HG03520 (cell line): Measurements from ENCODE around the gene PLEKHA6.

Experiments
- ATAC-seq: cut with Tn5 transposase; IDR thresholded peaks from one replicate; pipeline ENCODE4 v1.9.1; 2021; ENCODE audit warnings: mild to moderate bottlenecking, moderate library complexity; ENCODE audit not compliant: unreplicated experiment

Gene PLEKHA6

DNA sequence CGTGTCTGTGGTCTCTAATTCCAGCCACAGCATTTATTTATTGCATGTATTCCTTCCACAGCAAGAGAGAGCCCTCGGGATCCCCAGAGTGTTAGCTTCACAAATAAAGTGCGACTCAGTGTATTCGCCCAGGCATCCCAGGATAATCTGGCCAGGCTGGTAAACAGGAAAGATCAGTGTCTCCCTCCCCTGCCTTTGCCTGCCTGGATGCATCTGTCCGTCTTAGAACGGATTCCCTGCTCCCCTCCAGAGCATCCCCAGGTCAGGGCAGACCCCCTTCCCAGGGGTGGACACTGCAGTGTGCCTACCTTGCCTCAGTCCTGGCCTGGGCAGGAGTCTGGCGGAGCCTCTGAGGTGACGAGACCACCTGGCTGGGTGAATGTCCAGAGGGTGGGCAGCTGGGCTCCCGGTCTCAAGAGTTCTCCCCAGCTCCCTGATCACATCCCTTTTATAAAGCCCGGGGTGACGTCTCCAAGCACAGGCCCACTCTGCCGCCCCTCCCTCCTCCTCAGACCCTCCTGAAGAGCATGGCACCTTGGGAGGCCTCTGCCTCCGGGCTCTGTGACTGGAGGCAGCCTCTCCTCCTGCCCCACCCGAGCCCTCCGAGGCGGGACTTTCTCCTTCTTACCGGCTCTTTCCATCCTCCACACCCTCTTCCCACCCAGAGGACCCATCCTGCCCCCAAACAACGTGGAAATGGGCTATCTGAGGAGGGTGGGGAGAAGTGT is 163.5 kb downstream of the PLEKHA6 start, which contains the start of gene KISS1:
Gene KISS1, minus strand, starts transcription at position 424 of the 728 bp plus-strand sequence. CDS start 3,615 bp downstream, outside the sequence.
- no peak for ATAC-seq

DNA sequence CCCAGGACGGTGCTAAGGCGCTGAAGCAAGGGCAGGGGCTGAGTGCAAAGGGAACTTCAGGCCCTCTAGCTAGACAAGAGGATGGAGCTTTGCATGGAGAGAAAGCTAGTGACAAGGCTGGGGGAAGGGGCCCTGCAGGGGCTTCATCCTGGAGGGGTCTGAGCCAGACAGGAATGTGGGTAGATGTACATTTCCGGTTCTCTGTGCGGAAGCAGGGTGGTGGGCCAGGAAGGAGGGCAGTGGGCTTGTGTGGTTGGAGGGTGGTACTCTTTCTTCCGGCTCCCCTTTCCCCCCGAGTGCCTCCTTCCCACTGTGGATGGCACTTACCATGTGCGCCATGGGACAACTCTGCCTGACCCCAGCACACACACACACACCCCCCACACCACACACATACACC is 165.0 kb downstream of the PLEKHA6 start:
- ATAC-seq = no peak

DNA sequence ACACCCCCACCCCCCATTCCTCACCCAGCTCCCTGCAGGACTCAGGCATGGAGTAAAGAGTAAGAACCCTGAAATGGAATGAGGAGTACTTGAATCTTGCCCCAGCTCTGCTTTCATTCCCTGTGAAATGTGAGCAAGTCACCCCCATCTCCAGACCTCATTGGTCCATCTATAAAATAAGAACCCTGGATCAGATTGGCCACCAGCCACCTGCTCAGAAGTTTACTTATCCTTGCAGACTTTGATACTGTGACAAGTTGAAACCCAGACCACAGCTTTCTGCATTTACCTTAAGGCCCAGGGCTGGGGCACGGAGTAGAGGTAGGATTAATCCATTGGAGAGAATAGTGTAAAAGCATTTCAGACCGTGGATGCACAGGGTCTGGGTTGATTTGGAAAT is 165.6 kb downstream of the PLEKHA6 start:
- ATAC-seq = no peak

DNA sequence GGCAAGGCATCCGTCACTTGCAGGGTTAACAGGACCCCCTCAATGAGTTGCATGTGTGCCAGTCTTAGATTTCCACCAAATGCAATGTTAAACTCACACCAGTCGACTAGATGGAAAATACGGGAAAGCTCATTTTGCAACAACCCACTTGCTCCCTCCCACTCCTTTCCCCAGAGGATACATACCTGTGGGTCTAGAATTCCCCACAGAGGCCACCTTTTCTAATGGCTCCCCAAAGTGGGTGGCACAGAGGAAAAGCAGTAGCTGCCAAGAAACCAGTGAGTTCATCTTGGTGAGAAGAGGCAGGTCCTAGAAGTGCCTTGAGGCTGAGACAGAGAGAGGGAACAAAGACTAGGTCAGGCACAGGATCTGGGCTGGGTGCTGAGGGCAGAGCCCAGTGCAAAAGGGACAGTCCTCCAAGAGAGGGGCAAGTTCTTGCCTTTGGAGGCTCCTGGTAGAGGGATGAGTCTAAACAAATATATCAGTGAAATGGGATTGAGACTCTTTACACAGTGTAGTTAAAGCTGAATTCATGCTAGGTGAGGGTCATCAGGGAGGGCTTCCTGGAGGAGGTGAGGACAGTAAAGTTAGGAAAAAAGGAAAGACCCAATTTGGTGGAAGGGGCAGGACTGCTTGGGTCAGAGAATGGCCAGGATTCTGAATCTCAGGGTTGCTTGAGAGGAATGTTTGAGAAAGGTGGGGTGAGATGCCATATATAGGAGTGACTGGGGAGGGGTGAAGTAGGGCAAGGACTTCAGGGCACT is 167.0 kb downstream of the PLEKHA6 start:
- ATAC-seq = no peak

DNA sequence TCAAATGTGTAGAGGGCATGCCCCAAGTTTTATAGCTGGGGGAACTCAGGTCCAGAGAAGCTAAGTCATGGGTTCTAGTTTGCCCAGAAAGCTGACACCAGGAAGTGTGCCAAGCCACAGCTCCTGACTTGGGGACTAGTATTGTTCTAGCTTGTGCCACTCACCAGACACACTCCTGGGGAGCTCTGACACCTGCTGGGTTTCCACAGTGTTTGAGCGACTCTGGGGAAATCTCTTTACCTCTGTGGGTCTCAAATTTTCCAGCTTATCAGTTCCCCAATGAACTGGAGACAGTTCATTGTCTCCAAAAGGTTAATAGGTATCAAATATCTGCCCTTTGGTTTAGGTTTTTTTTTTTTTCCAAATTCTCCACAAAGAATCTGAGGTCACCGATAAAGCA is 167.7 kb downstream of the PLEKHA6 start:
- no peak for ATAC-seq

DNA sequence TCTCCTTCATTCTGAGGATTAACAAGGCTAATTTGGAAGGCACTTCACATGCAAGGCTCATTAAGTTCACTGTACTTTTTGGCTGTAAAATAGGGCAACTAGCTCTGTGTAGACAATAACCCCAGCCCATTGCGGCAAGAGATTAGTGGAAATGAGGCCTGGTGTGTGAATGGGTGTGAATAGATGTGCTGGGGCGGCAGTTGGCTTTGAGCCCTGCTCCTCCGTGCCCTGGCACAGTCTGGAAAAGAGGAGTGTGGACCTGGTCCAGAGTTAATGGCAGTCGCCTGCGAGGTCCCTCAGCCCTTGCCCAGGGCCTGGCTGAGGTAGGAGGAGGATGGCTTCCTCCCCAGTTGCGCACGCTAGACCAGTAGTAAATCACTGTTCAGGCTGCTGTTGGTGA is 168.3 kb downstream of the PLEKHA6 start:
- ATAC-seq = no peak

DNA sequence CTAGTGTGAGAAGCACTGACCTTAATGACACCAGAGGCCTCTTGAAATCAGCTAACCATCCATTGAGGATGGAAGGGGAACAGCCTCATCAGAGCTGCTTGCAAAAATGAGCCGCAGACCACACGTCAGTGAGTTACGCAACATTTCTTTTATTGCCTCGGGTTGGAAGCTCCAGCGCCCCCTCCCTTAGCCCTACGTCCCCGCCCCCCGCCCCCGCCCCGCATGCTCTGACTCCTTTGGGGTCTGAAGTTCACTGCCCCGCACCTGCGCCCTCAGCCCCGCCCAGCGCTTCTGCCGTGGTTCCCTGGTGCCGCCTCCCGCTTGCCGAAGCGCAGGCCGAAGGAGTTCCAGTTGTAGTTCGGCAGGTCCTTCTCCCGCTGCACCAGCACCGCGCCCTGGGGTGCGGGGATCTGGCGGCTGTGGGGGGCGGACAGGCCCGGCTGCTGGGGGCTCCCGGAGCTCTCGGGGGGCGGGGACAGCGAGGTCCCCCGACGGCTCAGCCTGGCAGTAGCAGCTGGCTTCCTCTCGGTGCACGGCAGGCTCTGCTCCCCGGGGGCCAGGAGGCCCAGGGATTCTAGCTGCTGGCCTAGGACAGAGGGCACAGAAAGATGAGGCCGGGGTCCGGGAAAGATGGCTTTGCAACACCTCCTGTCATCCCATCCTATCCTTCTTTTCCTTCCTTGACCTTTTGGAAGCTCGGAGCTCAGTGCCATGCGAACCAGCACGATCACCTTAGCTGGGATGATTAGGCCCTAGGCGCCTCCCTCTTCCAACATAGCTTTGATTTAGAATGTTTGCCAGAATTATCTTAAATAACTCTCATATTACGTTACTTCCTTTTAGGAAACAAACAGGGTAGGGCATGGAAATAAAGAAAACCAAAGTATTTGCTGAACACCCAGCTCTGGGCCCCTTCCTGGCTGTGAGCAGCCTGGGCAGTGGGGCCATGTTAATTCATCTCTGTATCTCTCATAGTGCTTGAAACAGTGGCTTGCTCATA is 169.2 kb downstream of the PLEKHA6 start:
- no peak for ATAC-seq

DNA sequence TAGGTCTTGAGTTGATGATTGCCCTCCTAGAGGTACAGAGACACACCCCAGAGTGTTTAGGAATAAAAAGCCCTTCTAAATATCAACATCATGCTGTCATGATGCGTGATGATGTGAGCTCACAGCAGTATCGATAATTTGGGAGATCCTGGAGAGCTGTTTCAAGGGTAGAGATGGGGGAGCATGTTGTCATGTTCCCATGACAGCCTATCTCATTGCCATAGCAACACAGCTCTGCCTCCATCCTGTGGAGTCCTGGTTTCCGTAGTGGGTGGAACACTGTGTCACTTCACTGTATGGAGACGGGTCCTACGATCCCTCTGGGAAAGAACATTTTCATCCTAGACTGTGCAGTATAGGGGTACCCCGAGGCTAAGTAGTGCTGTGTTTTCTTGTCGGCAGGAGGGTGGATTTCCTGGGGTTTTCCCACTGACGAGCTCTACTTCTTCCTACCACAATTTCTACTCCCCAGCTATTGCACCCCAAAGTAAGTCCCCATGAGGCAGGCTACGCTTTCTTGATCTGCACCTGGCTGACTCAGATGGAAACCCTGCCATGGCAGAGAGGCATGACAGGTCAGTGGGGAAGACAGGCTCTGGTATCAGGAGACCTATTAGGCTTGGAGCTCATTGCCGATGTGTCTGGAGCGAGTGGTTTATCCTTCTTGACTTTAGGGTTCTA is 170.6 kb downstream of the PLEKHA6 start:
- ATAC-seq = no peak

DNA sequence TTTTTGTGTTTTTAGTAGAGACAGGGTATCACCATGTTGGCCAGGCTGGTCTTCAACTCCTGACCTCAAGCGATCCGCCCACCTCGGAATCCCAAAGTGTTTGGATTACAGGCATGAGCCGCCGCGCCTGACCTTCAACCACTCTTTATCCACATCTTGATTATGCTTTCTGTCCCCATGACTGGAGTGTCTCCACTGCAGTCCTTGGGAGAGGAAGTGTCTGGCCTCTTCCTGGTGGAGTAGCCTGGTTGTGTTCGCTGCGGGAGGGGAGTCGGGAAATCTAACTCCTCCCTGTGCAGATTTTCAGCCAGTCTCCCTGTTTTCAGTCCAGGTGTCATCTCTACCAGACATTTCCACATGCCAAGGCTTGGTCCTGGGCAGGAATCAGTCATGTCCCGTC is 173.1 kb downstream of the PLEKHA6 start:
- ATAC-seq = no peak

DNA sequence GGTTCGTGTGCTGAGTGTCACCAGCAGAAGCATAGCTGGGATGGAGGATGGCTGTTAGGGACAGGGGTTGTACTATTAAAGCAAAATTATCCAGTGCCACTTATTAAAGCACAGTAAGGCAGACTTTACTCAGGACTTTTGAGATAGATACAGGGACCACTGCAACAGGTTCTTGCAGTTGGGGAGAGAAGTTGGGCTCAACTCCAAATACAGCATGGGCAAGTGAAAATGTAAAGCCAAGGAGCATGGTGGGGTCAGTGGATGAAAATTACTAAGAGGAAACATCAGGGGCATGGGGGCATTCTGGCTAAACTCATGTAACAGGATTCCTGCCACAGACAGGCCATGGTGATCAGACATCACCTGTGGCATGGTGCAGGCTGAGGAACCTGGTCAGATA is 178.6 kb downstream of the PLEKHA6 start:
- ATAC-seq = no peak

DNA sequence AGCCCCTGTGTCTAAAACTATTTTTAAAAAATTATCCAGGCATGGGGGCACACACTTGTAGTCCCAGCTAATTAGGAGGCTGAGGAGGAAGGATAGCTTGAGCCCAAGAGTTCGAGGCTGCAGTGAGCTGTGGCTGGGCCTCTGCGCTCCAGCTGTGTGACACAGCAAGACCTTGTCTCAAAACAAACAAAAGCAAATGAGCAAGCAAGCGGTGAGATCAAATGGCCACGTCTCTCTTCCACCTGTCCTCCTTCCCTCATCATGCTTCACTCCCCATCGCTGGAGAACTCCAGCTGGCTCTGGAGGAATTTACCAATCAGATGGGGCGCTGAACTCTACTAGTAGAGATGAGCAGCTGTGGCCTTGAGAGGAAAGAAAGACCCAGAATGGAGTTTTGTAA is 179.6 kb downstream of the PLEKHA6 start:
- ATAC-seq = no peak

DNA sequence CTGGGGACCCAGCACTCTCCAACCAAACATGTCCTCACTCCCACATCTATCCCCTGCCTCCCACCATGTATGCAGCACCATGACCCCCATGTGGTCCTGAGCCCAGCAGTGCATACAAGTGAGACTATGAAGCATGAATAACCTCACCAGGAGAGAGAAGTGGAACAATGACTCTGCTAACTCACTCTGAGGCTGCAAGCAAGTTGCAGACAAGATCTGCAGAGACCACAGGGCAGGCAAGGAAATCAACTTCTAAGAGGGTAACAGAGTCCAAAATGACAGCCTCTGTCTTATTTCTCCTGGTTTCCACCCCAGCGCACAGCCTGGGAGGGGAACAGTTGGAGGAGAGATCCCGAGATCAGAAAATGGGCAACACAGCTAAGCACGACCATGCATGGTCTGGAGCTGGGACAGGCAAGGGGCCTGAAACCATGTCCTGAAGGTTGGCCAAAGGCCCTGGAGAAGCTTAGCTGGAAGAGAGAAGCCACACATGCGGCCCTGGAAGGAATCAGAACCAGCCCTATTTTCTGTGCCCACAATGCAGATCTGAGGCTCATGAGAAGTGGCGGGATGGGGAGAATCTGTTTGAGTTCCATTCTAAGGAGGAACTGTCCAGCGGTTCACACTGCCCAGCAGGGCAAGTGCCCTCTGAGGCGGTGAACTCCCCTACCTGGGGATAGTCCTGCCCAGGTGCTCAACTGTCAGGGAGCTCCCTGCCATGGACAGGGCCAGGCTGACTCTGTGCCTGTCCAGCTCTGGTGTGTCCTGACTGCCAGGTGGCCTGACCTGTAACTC is 181.0 kb downstream of the PLEKHA6 start:
- no peak for ATAC-seq

DNA sequence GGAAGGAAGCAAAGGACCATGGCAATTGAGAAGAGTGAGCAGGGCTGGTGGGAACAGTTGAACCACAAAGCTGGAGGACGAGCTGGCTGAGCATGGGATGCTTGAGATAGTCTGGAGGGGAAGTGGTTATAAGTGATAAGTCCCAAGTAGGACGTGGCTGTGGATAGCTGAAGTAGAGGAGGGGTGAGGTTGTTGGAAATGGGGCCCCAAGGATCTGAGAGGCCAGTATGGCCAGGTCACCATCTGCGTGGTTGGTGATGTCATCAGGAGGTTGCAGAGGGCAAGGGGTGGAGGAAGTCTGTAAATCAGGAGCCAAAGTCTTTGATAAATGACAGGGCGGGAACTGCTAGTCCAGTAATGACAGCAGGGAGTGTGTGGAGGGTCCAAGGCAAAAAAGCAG is 182.6 kb downstream of the PLEKHA6 start:
- ATAC-seq = no peak

DNA sequence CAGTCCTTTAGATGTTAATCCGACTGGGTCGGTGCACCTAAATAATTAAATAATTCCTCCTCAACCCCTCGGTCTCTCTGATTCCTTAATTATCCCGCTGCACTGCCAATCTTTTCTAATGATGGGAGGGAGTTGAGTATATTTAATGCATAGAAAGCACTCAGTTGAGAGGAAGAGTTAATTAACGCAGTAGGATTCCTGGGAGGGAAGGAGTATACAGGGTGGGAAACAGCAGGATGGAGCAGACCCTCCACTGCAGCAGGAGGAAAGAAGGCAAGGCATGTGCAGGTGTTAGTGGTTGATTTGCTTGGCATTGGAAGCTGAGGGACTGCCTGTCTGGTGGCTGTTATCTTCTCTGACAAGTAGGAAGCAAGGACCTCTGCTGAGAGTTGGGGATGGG is 183.7 kb downstream of the PLEKHA6 start:
- no peak for ATAC-seq

DNA sequence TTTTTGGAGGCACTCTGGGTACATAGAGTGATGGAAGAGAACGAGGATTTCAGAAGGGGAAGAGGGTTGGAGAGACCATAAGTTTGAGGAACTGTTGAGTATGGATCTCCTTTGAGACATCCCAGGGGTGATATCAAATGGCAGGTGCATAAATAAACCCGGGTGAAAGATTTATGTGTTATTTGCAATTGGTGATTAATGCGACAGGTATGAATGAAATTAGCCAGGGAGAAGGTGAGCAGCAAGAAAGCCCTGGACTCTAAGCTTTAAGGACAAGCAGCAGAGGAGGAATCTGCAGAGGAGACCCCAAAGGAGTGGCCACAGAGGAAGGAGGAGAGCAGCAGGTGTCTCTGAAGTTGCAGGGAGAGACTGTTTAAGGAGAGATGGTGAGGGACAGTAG is 184.8 kb downstream of the PLEKHA6 start:
- ATAC-seq = no peak

DNA sequence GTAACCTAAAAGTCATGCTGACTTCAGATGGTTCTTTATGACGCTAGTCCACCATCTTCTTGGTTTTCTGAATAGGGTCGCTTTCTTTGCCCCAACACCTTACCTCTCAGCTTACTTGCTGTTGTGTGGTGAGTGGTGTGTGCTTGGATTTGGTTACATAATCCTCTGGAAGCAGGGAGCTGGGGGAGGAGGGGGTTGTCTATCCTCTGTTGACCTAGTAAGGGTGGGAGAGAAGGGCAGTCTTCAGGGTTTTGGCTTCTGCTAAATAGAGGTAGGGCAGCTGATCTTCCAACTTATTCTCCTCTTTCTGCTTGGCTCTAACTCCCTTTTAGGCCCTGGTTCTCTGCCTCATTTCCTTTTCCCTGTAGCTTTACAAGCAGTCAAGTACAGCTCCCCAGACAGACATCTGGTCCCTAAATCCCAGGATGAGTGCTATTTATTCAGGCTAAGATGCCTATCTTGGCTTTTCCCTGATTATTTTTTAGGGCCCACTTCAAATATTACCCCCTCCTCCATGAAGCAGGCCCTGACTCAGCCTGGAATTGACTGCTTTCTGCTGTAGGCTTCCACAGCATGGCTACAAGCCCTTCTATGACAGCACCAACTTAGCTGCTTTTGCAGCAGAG is 187.2 kb downstream of the PLEKHA6 start:
- ATAC-seq = no peak

DNA sequence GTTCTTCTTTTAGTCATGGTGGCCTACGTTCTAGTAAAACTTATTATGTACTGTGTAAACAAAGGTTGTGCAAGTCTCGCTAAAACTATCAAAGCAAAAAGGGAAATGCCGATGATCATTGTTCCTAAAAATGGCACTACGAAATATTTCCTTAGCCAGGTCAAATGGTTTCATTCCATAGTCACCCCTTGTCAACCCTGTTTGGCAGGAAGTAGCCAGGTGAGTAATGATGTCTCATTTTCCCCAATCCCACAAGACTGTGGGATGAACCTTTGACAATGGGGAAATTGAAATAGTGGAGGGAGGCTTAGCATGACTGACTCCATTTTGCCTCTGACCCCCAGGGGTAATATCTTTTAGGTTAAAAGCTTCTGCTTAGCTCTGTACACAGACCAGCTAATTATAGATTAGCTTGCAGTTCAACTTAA is 188.0 kb downstream of the PLEKHA6 start:
- no peak for ATAC-seq

DNA sequence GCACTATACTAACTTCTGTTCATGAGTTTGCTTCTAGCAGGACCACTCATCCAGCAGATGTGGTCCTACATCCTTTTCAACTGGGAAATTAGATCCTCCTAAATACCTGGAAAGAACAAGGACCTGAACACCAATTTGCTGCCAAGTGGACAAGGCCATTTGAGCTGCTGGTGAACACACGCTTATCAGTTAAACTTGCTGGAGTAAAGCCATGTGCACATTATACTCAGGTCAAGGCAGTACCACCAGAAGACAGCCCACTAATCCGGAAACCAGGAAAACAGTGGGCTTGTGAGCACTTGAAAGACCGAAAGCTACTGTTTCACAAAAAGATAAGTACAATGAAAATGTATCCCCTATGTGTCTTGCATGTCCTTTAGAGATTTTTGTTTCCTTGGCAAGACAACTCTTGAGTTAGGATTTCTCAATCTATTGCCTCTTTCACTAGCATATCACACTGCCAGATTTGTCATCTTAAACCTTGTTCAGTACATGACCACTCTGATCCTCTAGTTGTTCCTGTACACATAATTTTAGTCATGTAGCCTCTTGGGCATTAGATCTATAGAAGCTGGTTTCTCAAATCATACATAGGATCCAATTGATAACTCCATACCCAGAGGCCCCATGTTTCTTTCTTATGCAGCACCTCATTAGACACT is 189.1 kb downstream of the PLEKHA6 start:
- ATAC-seq = no peak

DNA sequence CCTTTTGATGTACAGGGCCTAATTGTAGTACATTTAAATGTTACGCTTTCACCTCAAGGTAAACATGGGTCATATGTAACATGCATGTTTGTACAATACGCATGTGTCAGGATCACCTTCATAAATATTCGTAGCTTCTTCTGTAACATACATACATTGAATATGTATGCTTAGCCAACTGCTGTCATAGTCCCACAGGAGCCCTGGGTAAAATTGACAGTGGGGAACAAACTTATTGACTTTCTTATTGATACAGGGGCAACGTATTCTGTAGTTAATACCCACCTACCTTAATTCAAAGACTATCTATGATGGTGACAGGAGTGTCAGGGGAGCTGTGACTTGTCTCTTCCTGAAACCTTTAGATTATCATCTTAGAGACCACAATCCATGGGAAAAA is 189.9 kb downstream of the PLEKHA6 start:
- ATAC-seq = no peak
